DLD1 (cell line): Measurements from ENCODE around the gene SFXN1.

Source experiments
- in situ Hi-C: cut with HindIII; loops from 2 replicates; pipeline ENCODE4 v1.10.0; 2017; ENCODE audit warnings: low sequenced_read_pairs

SFXN1 gene

DNA sequence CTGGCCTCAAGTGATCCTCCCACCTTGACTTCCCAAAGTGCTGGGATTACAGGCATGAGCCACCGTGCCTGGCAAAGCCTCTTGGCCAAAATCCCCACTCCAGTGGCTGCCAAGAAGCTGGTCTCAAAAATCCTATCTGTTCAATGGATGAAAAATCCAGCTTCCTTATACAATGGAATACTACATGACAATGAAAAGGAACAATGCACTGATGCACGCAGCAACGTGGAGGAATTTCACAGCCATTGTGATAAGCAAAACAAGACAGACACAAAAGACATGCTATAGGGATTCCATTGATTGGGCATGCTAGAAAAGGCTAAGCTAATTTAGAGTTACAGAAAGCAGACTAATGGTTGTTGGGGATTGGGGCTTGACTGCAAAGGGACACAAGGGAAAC lies 13.1 kb upstream of the SFXN1 start:
- in situ Hi-C loops, result no loop called here

- in situ Hi-C loops, result no loop called here
Observed at GRCh38 chr5:175466700-175467318, 11.6 kb upstream of the SFXN1 start.

DNA sequence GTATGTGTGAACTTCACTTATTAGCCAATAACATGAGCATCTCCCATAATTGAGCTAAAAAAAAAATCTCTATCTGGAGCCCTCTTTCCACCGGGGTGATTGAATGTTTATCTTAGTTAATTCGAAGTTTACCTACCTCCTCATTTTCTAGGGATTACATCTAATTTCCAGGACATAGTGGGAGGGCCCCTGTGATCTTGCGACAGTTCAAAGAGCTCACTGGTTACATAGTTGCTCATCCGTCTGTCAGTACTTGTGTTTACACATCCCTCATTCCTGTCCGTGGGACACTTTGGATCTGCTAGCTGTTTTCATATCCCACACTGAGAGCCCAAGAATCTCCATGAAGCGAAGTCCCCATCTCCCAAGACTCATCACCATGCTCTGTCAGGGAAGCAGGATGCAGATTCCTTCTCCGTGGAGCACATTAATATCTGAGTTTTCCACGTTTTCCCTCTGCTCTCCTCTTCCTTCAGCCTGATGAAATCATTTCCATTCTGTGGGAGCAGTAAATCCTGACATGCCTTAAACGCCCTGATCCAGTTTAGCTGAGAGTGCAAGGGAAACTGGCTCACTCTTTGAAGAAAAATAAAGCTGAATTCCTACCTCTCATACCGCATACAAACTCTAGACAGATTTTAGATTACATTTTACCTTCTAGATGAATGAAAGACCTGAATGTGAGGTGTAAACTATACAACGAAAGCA lies 10.2 kb upstream of the SFXN1 start:
- in situ Hi-C loops, result no loop called here

- in situ Hi-C loops, result no loop called here
Observed at GRCh38 chr5:175468892-175469291, 9.5 kb upstream of the SFXN1 start.

- in situ Hi-C loops, result no loop called here
Observed at GRCh38 chr5:175469916-175470315, 8.4 kb upstream of the SFXN1 start.

DNA sequence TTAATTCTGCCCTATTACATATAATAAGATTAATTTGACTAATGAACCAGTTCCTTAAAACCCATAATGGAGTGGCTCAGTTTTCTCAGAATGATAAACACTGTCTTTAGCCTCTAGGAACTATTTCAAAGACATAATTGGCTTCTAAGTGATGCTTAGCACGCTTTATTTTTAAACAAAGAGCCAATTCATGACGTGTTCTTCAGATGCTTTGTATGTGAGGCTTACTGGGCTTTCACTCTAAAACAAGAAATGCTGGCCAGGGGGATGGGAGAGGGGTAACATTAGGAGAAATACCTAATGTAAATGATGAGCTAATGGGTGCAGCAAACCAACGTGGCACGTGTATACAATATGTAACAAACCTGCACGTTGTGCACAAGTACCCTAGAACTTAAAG lies 7.6 kb upstream of the SFXN1 start:
- in situ Hi-C loops, result no loop called here

DNA sequence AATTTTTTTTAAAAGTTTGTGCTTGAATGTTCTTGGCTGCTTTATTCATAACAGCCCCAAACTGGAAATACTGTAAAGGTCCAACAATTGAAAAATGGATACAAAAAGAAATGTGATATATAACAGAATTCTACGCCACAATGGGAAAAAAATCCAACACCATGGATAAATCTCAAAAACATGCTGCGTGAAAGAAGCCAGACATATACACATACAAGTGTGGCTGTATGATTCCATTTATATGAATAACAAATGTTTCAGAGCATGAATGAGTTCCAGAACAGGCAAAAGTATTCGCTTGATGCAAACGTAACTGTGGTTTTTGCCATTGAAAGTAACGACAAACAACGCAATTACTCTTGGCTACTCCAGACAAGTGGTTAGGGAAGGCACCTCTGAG lies 7.2 kb upstream of the SFXN1 start:
- in situ Hi-C loops, result no loop called here

DNA sequence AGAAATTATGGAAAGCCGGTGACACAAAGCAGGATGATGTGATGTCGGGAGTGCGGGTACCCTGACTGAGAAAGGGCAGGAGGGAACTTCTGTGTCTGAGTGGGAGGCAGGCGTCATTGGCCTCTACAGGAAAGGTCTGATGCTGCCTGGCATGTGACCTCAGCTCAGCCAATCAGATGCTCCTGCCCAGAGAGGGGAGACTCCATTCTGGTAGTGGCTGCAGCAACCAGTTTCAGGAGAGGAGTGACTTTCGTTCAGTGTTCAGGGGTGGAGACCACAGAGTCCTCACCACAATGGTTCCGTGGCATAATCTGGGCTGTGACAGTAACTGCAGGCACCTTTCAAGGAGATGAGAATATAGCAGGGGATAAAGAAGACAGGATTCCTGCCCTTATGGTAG lies 6.7 kb upstream of the SFXN1 start:
- in situ Hi-C loops, result no loop called here

- in situ Hi-C loops, result no loop called here
Observed at GRCh38 chr5:175472378-175472777, 6.0 kb upstream of the SFXN1 start.

DNA sequence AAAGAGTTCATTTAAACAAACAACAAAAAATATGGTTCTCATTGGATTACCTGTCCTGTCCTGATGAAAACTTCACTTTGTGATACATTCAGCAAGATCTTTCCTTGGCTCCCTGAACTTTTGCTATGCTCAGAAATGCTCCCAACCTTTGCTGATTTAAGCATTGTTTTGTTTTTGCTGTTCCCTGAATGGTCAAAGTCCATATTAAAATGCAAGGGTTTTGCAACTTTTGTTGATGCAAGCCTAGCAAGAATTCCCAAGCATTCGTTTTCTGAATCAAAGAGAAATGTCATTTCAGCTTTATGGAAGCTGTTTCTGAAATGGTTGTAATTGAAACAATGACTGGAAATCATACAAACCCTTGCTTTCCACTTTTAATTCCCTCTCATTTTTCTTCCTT lies 3.1 kb upstream of the SFXN1 start:
- in situ Hi-C loops, result no loop called here

DNA sequence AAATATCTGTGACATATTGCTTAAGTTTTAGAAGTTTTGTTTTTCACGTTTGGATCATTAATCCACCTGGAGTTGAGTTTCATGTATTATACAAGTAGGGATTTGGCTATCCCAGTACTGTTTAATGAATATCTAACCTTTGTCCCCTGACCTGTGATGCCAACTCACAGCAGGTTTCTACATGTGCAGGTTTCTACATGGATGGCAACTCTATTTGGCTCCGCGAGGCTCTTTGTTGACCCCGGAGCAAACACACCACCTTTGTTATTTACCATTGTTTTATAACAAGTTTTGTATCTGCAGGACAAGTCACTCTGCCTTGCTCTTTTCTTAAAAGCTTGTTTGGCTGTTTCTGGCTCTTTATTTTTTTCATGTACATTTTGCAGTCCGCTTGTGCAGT lies 920 bp upstream of the SFXN1 start:
- in situ Hi-C loops, result no loop called here

GRCh38 chr5:175478008-175478383 lies 364 bp upstream of the SFXN1 start:
- in situ Hi-C loops, result no loop called here

DNA sequence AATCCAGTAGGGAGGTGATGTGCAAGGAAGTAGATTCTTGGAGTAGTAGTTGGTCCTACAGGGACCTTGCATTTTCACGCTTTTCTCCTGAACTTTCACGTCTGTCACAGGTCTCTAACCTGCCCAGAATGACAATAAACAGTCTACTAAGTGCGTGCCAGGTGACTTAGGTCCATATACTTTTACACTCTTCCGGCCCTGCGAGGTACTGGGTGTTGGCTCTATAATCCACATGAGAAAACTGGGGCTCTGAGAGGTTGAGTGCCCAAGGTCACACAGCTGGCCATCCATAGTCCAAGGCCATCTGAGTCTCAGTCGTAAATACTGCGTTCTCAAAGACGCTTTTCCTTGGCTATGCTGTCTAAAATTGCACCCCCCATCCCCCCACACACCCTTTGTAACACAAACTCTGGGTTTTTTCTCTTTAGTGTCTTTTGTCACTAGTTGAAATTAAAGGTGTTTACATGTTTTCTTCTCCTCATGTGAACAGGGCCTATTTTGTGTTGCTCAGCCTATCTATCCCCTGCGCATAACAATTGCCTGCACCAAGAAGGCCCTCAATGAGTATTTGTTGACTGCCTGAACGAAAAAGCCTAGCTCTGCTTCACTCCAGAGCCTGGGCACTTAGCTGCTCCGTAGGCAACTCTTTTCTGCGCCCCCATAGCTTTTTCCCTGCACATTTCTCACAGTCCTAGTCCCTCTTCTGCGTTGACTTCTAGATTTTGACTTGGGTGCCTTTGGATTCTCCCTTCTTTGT lies 943 bp downstream of the SFXN1 start:
- in situ Hi-C loops, result no loop called here

- in situ Hi-C loops, result no loop called here
Observed at GRCh38 chr5:175483337-175483736, 5.0 kb downstream of the SFXN1 start.

- in situ Hi-C loops, result no loop called here
Observed at GRCh38 chr5:175484322-175484721, 6.0 kb downstream of the SFXN1 start.

- in situ Hi-C loops, result no loop called here
Observed at GRCh38 chr5:175484829-175485228, 6.5 kb downstream of the SFXN1 start.

DNA sequence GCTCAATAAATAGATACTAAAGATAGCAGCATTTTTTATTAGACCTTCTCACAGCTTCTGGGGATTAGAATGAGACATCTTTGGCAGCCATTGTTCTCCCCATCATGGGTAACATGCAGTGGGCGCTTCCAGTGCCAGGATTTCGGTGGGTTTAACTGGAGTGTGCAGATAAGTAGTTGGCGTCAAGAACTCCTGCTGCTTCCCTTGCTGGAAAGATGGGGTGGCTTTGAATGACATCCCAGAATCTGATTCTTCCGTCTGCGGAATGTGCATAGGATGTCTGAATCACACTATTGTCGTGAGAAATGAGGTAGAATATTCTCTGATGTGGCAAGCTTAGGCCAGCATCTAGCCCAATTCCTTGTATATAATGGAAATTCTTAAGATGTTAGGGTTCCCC lies 7.3 kb downstream of the SFXN1 start:
- in situ Hi-C loops, result no loop called here

DNA sequence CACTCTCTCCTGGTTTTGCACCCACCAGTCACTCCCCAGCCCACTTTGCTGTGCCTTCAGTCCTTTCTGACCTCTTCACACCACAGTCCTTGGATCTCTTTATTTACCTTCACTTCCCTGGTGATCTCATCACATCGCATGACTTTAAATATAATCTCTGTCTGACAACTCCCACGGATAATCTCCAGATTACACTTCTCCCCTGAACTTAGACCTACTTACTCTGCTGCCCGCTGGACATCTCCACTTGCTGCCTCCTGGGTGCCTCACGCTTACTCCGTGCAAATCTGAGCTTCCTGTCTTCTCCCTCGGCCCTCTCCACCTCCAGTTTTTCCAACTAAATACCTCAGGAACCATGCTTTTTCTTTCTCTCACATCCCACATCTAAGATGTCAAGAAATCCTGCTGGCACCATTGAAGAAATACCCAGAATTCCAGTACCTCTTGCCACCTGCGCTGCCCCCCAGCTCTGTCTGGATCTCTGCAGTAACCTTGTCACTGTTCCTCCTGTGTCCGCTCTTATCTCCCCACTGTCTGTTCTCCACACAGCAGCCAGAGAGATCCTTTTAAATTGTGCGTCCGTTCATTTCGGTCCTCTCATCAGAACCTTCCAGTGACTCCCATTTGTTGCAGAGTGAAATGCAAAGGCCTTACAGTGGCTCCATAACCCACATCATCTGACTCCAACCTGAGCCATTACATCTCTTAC lies 9.3 kb downstream of the SFXN1 start:
- in situ Hi-C loops, result no loop called here

DNA sequence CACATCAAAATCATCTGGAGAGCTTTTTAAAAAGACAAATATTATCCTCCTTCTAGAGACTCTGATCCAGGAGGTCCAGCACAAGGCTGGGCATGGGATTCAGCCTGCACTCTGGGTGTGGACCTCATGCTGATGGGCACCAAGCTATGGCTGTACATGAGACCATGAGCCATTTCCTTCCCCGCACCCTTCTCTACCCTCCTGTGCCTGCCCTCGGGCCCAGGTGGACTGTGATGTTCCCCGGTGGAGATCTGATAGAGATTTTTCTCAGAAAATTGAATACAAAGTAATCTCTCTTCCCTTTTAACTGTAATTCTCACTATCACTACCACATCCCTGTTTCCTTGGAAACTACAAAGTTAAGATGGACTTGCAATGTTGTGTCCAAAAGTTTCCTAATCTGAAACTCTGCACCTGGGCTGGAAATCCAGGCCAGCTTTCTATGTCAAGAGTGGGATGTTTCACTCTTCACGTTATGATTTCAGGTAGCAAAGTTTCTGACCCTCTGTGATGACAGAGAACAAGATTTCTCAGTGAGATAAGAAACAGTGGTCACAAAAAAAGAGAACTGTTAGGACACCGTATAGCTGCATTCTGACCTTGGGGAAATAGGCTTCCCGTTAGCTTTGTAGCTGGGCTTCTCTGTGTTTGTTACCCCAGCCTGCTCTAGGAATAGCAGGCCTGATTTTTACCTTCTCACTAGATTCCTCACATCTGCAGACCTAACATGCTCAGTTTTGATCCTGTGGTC lies 11.5 kb downstream of the SFXN1 start:
- in situ Hi-C loops, result no loop called here

DNA sequence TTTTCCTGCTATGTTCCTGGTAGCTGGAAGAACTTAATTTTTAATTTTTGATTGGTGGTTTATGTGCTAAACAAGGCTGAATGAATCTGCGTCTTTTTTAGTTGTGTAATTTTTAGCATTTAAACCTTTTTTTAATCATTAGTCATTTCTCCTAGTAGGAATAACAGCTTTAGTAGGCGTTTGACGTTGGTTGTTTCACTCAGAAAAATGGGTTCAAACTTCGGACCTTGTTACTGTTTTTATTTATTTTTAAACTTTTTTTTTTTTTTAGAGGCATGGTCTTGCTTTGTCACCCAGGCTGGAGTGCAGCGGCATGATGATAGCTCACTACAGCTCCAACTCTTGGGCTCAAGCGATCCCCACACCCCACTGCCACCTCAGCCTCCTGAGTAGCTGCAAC lies 12.9 kb downstream of the SFXN1 start:
- in situ Hi-C loops, result no loop called here

GRCh38 chr5:175493260-175493659 lies 14.9 kb downstream of the SFXN1 start:
- in situ Hi-C loops, result no loop called here
